Ramos (cell line): ENCODE data around the gene FURIN.
"Not testable (repeated sequence)": the region's sequence is repeated elsewhere in the genome, so short reads cannot be mapped to it uniquely, and the experiment has no call there.

Experiments used
- in situ Hi-C: fragments of 300-500 bp; cut with MboI; formaldehyde crosslinking; loops from one replicate; pipeline ENCODE4 v1.14.3; 2022; ENCODE audit warnings: low sequenced_read_pairs; ENCODE audit not compliant: unreplicated experiment

The FURIN gene

DNA sequence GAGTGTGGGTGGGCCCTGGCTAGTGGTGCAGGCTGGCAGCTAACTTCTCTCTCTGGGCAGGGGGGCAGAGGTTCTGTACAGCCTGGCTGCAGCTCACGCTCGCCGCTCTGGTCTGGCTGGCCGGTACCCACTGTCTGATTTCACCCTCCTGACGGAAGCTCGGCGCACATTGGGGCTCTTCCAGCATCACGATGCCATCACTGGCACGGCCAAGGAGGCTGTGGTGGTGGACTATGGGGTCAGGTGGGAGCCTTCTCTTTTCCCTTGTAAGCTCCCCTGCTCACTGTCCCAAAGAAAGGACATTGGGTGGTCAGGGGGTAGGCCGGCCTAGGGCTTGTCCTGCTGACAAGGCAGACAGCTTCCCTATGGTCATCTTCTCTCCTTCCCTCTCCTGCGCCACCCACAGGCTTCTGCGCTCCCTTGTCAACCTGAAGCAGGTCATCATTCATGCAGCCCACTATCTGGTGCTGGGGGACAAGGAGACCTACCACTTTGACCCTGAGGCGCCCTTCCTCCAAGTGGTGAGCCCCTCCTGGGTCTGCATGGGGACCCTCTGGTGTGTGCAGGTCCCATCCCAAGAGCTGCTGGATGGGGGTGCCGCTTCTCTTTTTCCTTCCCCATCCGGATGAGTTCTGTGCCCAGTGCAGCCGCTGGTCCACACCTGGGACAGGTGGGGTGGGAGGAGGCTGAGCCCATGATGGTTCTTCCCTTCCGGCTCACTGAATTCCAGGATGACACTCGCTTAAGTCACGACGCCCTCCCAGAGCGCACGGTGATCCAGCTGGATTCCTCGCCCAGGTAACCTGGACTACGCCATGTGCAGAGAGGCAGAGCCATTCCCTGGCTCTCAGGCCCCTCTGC lies 42.3 kb downstream of the FURIN start:
- in situ Hi-C loops, result no loop called here

DNA sequence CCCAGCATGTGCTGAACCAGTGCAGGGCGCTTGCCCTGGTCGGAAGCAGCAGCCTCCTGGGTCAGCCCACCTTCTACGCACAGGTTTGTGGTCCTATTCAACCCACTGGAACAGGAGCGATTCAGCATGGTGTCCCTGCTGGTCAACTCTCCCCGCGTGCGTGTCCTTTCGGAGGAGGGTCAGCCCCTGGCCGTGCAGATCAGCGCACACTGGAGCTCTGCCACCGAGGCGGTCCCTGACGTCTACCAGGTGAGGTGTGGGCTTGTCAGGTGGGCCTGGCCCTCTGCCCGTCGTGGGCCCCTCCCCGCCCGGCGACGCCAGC lies 42.9 kb downstream of the FURIN start:
- in situ Hi-C loops, result no loop called here

DNA sequence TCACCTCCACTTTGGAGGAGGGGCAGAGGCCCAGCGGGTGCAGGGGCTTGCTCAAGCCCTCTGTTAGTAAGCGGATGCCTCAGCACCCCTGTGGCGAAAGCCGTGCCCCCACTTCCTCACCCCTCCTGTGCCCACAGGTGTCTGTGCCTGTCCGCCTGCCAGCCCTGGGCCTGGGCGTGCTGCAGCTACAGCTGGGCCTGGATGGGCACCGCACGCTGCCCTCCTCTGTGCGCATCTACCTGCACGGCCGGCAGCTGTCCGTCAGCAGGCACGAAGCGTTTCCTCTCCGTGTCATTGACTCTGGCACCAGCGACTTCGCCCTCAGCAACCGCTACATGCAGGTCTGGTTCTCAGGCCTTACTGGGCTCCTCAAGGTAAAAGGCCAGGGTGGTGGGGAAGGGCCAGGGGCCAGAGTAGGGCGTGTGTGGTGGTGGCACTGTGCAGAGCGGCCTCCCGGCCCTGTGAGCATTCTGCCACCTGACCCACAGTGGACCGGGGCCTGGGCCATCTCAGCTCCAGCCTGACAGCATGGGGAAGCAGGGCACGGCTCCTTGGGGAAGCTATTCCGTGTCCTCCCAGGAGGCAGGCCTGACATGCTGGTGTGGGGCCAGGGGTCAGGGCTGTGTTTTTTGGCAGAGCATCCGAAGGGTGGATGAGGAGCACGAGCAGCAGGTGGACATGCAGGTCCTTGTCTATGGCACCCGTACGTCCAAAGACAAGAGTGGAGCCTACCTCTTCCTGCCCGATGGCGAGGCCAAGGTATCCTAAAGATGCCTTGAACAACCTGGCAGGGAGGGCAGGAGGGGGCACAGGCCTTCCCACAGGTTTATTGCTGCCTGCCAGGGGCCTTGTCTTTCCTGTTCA lies 43.8 kb downstream of the FURIN start:
- in situ Hi-C loops, result no loop called here

DNA sequence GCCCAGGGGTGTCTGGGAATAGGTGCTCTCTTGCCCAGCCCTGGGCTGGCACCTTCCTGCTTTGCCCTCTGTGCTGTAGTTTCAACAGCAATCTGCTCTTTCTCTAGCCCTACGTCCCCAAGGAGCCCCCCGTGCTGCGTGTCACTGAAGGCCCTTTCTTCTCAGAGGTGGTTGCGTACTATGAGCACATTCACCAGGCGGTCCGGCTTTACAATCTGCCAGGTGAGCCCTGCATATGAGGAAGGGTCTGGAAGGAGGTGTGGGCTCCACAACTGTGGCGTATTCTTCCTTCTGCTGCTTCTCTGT lies 44.3 kb downstream of the FURIN start:
- in situ Hi-C loops, result no loop called here

DNA sequence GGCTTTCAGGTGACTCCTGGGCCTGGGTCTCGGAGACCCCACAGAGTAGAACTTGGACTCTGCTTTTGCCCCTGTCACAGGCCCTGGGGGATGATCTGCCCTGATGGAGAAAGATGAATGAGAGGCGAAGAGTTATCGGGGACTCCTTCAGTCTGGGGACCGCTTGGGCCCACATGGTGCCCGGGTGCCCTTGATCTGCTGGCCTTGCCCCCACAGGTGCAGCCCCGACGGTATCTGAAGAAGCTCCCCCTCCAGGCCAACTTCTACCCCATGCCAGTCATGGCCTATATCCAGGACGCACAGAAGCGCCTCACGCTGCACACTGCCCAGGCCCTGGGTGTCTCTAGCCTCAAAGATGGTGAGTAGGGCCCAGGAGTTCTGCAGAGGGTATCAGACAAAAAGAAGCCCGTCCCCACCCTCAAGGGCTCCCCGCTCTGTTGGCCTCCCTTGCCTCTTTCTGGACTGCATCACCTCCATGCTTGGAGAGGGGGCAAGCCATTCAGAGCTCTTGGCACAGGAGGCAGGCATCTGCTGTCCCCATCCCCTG lies 45.1 kb downstream of the FURIN start:
- in situ Hi-C loops, result no loop called here

DNA sequence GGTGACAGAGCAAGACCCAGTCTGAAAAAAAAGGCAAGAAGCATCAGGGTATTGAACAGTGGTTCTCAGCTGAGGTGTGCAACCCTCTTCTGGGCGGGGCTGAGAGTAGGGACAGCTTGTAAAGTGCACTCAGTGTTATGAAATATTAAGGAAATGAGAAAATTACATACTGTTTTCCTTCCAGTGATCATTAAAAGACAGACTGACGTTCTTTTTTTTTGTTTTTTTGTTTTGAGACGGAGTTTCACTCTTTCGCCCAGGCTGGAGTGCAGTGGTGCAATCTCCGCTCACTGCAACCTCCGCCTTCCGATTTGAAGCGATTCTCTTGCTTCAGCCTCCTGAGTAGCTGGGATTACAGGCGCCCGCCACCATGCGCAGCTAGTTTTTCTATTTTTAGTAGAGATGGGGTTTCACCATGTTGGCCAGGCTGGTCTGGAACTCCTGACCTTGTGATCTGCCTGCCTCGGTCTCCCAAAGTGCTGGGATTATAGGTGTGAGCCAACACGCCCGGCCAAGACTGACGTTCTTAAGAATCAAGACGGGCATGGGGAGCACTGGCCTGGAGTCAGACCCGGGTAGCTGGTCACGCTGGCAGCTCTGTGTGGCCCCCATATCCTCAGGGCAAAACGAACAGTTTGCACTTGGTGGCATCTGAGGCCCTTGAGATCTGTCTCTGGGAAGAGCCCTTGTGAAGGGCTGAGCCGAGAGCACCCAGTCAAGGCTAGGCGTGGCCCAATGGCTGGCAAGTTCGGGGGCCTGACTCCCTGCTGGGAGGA lies 46.1 kb downstream of the FURIN start:
- in situ Hi-C loops, result no loop called here

DNA sequence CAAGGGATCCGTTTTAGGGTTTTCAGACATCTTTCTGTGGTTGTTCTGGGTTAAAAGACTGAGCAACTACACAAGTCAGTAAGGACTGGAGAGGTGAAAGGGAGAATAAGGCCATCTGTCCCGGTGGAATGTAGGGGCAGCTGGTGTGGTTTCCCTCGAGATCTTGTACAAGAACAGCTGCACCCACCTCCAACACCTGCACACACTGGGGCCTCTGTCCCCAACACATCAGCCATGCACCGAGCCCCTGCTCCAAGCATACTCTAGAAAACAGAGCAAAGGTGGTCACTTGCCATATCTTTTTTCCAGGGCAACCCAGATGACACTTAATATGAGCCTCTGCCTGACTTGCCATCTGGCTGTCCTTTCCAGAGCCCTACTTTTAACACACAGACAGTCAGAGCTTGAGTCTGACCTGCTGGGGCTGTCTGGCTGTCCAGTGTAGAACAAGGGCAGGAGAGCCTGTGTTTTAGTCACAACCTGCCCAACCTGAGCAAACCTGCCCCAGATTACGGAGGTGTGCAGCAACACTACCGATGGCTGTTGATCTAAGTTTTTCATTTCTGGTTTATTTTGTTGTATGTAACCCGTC lies 46.9 kb downstream of the FURIN start:
- in situ Hi-C loops, result no loop called here

DNA sequence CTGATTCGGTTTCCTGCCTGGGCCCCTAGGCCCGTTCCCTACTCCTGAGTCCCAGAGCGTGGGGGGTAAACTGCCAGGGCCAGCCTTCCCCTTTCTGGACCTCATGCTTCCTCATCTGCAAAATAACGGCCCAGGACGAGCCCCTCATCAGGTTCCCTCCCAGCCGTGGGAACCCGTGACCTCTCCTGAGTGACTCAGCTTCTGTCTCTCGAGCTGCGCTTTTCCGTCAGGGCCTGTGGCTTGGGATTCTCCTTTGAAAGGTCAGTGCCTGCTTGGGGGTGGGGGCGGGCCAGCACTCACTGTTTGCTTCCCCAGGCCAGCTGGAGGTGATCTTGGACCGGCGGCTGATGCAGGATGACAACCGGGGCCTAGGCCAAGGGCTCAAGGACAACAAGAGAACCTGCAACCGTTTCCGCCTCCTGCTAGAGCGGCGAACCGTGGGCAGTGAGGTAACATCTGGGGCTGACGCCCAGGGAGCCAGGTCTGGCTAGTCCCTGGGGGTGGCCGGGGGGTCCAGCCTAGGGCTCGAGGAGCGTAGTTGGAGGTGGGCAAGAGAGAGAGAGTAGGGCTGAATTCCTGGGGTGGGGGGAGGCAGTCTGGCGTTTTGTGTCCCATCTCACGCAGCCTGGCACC lies 47.5 kb downstream of the FURIN start:
- in situ Hi-C loops, result no loop called here

DNA sequence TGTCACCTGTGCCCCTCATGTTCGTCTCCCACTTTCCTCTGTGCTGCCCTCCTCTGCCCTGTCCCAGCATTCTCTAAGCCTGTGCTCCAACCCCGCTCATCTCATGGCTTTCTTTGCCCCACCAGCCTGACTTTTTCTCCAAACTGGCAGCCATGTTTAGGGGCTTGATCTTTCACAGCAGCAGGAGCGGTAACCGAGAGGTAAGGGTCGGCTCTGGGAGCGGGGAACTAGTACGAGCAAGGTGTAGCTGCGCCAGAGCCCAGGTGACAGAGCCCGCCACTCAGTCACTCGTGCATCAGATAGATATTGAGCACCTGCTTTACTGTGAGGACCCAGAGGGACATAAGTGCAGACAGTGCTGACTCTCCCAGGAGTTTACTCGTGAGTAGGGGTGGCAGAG lies 48.1 kb downstream of the FURIN start:
- in situ Hi-C loops, result no loop called here

DNA sequence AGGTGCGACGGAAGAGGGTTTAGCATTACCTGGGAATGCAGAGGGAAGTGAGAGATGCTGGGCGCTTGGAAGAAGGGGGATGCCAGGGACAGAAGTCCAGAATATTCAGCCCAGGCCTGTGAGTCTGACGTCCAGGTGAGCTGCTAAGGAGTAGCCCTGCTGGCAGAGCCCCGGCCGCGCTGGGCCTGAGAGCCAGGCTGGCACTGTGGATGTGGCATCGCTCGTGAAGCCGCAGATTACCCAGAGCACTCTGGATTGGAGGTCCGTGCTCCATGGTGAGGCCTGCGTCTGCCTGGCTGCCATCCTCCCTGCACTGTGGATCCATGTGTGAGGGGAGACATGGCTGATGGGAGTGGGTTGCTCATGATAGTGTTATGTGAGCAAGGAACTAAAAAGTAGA lies 49.2 kb downstream of the FURIN start:
- in situ Hi-C loops, result no loop called here

DNA sequence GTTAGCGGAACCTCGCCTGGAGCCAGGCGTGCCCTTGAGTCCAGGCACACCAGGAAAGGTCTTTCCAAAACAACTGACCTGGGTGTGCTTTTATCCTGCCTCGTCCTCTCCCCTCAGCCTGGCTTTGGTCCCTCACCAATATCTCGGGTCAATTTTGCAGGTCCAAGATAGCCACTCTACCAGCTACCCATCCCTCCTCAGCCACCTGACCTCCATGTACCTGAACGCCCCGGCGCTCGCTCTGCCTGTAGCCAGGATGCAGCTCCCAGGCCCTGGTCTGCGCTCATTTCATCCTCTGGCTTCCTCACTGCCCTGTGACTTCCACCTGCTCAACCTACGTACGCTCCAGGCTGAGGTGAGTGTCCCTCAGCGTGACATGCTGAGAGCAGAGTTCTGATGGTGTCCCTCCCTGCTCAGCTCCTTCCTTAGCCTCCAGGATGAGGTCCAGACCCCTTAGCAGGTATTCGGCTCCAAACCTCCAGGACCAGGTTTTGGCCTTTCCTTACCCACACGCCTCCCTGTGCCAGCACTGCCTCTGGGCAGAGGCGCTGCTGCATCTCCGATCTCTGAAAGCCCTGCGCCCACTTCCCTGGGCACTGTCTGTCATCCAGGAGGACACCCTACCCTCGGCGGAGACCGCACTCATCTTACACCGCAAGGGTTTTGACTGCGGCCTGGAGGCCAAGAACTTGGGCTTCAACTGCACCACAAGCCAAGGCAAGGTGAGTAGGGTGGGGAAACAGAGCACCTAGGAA lies 49.8 kb downstream of the FURIN start:
- in situ Hi-C loops, result no loop called here

DNA sequence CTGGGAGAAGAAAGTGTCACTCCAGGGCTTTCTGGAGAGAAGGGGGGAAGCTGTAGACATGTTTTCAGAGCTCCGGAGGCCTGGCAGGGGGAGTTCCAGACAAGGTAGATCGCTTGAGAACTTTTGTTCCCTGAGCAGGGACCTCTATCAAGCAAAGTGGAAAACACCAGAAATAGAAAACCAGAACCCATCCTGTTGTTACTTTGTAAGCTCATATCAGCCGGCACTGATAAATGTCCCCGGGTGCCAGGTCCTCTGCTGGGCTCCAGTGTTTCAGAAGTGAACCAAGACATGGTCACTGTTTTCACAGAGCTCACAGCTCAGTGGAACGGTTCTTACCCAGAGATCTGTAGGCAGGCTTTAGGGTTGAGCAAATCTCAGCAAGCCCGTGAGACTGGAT lies 50.4 kb downstream of the FURIN start:
- in situ Hi-C loops, result no loop called here

DNA sequence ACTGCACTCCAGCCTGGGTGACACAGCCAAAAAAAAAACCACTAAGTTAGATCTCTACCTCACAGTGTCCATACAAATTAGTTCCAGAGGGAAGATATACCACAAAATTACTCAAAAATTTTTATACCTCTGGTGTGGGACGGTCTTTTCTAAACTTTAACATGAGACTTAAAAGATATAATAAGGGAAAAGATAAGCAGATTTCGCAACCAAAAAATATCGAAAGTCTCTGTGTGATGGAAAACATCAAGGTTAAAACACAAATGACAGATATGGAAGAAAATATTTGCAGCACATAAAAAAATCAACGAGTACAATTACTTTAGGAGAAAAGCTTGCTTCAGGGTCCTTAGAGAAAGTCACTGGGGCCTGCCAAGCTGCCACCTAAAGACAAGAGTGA lies 53.5 kb downstream of the FURIN start:
- in situ Hi-C loops, result no loop called here

DNA sequence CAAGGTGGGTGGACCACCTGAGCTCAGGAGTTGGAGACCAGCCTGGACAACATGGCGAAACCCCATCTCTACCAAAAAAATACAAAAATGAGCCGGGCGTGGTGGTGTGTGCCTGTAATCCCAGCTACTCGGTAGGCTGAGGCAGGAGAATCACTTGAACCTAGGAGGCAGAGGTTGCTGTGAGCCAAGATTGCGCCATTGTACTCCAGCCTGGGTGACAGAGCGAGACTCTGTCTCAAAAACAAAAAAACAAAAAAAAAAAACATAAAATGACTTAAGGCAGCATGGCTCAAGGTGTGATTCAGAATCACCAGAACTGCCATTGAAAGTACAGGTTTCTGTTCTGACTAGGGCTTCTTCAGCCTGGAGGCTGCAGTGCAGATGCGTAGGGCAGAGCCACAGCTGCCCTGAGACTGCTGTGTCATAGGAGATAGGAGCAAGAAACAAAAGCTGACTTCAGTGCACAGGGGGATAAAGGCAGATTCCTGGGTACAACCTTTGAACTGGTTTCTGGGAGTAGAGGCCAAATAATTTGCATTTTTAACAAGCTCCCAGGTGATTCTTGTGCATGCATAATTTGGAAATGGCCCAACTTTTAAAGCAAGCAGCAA lies 54.4 kb downstream of the FURIN start:
- in situ Hi-C loops, result not testable (repeated sequence)

DNA sequence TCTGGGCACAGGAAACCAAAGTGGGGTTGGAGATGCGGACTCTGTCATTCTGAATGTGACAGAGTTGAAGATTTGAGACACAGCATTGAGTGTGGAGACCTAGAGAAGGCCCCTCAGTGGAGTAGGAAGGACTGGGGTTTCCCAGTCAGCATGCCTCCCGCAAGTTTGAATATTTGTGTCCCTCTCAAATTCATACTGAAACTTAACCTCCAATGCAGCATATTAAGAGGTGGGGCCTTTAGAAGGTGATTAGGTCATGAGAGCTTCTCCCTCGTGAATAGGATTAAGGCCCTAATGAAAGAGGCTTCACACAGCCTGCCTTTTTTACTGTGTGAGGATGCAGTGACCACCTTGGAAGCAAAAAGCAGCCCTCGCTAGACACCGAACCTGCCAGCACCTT lies 56.0 kb downstream of the FURIN start:
- in situ Hi-C loops, result no loop called here

DNA sequence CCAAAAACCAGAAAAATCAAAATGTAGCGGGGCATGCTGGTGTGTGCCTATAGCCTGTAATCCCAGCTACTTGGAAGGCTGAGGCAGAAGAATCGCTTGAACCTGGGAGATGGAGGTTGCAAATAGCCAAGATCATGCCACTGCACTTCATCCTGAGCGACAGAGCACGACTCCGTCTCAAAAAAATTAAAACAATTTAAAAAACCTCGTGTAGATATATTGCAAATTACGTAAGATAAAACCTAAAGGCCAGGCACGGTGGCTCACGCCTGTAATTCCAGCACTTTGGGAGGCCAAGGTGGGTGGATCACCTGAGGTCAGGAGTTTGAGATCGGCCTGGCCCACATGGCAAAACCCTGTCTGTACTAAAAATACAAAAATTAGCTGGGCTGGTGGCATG lies 58.4 kb downstream of the FURIN start:
- in situ Hi-C loops, result not testable (repeated sequence)

DNA sequence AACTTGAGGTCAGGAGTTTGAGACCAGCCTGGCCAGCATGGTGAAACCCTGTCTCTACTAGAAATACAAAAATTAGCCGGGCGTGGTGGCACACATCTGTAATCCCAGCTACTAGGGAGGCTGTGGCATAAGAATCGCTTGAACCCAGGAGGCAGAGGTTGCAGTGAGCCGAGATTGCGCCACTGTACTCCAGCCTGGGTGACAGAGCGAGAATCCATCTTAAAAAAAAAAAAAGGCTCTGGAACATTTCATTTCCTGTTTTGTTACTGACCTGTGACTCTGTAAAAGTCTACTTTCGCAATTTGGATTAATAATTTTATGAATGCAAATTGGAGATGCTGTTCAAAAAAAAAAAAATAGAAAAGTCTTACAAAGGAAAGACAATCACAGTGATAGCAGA lies 59.7 kb downstream of the FURIN start:
- in situ Hi-C loops, result not testable (repeated sequence)

DNA sequence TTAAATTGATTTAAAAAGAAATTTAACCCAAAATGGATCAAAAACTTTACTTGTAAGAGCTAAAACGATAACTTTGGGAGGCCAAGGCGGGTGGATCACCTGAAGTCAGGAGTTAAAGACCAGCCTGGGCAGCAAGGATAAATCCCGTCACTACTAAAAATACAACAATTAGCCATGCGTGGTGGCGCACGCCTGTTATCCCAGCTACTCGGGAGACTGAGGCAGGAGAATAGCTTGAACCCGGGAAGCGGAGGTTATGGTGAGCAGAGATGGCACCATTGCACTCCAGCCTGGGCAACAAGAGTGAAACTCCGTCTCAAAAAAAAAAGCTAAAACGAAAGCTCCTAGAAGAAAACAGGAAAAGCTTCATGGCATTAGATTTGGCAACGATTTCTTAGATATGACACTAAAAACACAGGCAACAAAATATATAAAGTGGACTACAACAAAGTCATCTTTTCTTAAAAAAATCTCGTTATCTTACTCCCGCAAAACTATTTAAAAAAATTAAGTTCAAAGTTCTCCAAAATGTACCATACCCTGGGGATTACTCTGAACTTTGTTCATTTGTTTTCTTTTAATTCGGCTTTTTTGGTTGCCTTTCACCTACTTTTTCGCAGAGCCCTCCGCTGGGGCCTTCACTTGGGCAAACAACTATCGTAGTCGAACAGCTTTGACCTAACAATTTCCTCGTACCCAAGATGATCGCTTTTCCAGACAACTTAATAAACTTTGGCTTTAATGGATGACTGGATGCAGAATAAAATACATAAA lies 61.0 kb downstream of the FURIN start:
- in situ Hi-C loops, result no loop called here
